ENCODE results near the gene TAF10. TPM values are rescaled to one million over a fixed set of nuclear protein-coding genes. Genes with fewer than 3 reads are reported as not detected.
A peak's percentile ranks its signal among the peaks of the same experiment; 100 is the strongest.

Gene TAF10
- total and polyA plus RNA-seq, 8 donors, result 44.6 to 127 (median 61.4) TPM

GRCh38 chr11:6571434-6572008, 40.5 kb downstream of the TAF10 start:
- Histone ChIP-seq H3K4me3 (no peak overlapping the region), H3K27ac (no peak overlapping the region), H3K27me3 (peaks cover 0 to 11% of the 10 kb centered on the region in 2 donors), H3K4me1 (no peaks in the 10 kb centered on the region), H3K9me3 (no peaks in the 10 kb centered on the region), H3K36me3 (no peaks in the 10 kb centered on the region)
- DNase-seq (no peak), ATAC-seq (no peak)
- TF ChIP-seq, protein P1, sequence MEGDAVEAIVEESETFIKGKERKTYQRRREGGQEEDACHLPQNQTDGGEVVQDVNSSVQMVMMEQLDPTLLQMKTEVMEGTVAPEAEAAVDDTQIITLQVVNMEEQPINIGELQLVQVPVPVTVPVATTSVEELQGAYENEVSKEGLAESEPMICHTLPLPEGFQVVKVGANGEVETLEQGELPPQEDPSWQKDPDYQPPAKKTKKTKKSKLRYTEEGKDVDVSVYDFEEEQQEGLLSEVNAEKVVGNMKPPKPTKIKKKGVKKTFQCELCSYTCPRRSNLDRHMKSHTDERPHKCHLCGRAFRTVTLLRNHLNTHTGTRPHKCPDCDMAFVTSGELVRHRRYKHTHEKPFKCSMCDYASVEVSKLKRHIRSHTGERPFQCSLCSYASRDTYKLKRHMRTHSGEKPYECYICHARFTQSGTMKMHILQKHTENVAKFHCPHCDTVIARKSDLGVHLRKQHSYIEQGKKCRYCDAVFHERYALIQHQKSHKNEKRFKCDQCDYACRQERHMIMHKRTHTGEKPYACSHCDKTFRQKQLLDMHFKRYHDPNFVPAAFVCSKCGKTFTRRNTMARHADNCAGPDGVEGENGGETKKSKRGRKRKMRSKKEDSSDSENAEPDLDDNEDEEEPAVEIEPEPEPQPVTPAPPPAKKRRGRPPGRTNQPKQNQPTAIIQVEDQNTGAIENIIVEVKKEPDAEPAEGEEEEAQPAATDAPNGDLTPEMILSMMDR (IDR thresholded peaks at IDR 0.05), result no peak
- intact Hi-C loops (cut with DNase I), result no loop called here

DNA sequence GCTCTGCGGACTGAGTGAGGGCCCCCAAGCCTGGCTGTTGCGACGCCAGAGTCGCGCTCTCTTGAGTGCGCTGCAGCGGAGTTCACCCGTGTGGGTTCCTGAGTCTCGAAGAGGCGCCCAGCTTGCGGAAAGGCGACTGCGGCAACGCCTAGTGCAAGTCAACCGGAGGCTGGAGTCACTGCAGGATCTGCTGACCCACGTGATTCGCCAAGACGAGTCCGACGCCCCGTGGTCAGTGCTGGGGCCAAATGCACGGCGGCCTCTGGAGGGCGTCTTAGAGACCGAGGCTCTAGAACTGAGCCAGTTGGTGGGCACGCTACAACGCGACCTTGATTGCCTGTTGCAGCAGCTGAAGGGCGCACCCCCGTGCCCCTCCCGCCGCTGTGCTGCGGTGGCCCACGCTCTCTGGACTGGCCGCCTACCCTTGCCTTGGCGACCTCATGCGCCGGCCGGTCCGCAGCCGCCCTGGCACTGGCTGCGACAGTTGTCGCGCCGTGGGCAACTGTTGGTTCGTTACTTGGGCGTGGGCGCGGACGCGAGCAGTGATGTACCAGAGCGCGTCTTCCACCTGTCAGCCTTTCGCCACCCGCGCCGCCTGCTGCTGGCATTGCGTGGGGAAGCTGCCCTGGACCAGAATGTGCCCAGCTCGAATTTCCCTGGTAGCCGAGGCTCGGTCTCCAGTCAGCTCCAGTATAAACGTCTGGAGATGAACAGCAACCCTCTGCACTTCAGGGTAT, 41.2 kb downstream of the TAF10 start:
- no peaks in the 10 kb centered on the region for H3K4me1 ChIP-seq
- H3K9me3 ChIP-seq, result no peaks in the 10 kb centered on the region
- no peak for DNase-seq
- H3K27me3 ChIP-seq, result peaks cover 0 to 11% of the 10 kb centered on the region in 2 donors
- no peak overlapping the region for H3K27ac ChIP-seq
- no peak for ATAC-seq
- TF ChIP-seq, protein P1 (IDR thresholded peaks at IDR 0.05), result no peak
- intact Hi-C loops (cut with DNase I), result no loop called here
- H3K4me3 ChIP-seq, result no peak overlapping the region
- no peaks in the 10 kb centered on the region for H3K36me3 ChIP-seq

DNA sequence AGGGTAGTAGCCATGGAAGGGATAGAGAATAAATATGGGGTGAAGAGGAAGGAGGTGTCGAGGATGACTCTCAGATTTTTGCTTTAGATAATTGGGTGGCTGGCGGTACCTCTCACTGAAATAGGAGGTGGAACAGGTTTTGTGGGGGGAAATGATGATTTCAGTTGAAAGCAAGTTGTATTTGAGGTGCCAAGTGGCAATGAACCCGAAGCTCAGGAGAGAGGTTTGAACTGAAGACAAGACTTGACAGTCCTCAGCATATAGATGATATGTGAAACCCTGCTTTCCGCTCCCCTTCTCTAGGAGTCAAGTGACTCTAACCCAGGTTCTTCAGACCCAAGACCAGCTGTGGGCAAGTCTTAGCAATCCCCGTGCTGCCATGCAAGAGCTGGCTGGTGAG, 42.3 kb downstream of the TAF10 start:
- intact Hi-C loops (cut with DNase I), result no loop called here
- Histone ChIP-seq H3K36me3 (no peaks in the 10 kb centered on the region), H3K27ac (no peak overlapping the region), H3K9me3 (no peaks in the 10 kb centered on the region), H3K4me3 (no peak overlapping the region), H3K27me3 (peaks cover 0 to 11% of the 10 kb centered on the region in 2 donors), H3K4me1 (no peaks in the 10 kb centered on the region)
- DNase-seq (no peak), ATAC-seq (no peak)
- TF ChIP-seq, protein P1 (IDR thresholded peaks at IDR 0.05), result no peak

DNA sequence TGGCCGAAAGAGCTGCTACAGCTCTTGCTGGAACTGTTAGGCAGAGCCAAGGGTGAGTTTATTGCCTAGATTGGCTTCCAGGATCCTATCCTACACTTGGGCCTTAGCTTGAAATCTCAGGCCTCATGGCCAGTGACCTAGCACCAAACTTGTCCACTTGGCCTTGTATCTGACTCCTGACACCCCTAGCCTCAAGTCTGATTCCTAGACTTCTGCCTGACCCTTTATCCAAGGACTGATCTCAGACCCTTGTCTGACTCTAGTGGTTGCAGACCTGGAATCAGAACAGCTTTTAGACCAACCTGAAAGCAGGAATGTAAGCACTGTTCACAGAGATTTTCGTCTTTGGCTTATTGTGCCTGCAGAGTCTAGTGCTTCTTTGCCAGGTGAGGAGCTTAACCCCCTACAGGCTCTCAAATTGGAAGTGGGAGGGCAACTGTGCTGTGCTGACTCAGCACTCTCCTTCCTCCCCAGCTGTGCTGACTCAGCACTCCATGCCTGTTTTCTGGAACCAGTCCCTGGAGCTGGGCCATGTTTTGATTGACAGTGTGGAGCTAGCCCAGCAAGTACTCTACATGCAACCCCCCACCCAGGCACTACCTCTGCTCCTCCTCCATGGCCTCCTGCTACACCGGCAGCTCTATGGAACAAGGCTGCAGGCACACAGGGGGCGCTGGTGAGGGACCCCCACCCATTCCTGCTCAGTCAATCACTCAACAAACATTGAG, 43.7 kb downstream of the TAF10 start:
- H3K27me3 ChIP-seq, result peaks cover 0 to 11% of the 10 kb centered on the region in 2 donors

More for the DNA sequence above, 43.7 kb downstream of the TAF10 start:
- TF ChIP-seq, protein P1 (IDR thresholded peaks at IDR 0.05), result no peak
- intact Hi-C loops (cut with DNase I), result no loop called here
- peak; percentile 25 for ATAC-seq
- Histone ChIP-seq H3K9me3 (no peaks in the 10 kb centered on the region), H3K27ac (no peak overlapping the region), H3K4me3 (no peak overlapping the region), H3K36me3 (peaks cover 0 to 4% of the 10 kb centered on the region in 2 donors), H3K4me1 (no peaks in the 10 kb centered on the region)
- DNase-seq, result peak in 3 of 4 donors; percentile 38 to 82 (median 56)

Data from left lung (tissue), 10 donors.